HG03558 (cell line): ENCODE measurements around the gene SLC39A13.
"Not testable (repeated sequence)": the region's sequence is repeated elsewhere in the genome, so short reads cannot be mapped to it uniquely, and the experiment has no call there.

ENCODE experiments used
- ATAC-seq: cut with Tn5 transposase; IDR thresholded peaks from one replicate; pipeline ENCODE4 v1.9.1; 2021; ENCODE audit warnings: moderate number of reproducible peaks; ENCODE audit not compliant: unreplicated experiment; ENCODE audit errors: extremely low read depth

The SLC39A13 gene

DNA sequence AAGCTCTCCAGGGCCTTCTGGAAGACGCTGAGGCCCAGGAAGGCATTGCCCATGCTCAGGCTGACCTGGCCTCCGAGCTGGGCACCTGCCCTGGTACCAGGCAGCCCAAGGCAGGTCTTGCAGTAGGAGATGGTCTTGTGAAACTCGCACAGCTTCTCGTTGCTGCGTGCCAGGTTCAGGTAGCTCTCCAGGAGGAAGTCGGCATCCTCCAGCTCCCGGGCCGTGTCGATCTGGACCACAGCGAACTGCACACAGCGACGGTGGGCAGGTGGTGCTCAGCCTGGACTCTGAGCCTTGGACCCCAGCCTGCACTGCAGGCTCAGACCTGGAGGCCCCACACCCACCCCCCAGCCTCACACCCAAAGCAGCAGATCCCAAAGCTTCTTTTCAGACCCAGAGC is 39.5 kb downstream of the SLC39A13 start:
- ATAC-seq = no peak

DNA sequence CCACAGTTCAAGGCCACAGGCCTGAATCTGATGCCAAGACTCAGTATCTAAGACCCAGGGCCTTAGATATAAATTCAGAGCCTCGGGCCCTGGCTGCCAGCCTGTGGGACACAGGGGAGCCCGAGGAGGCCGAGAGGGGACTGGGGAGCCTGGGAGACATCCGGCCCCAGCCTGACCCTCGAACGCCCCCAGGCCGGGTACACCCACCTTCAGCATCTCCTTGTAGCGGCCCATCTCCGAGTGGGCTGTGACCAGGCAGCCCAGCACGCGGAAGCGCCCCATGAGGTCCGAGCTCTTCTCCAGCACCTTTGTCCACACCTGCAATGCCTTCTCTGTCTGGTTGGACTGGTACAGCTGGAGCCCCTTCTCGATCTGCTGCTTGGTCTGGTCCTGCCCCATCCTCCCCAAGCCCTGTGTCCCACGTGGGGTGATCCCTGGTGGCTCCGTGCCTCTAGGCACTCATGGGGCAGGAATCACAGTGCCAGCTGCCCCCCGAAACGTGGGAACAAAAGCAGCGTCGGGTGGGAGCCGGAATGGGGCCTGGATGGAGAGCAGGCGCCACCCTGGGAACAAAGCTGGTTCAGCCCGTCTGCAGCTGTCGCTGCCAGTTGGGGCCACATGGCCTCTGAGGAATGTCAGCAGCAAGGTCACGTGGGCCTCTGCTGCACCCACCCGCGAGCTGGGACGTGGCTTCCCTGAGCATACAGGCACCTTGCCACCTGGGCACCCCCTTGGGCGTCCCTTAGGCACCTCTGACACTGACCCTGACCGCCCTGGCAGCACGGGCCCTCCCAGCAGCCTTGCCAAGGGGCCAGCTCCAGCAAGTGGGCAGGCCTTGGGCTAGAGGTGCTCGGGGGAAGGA is 40.4 kb downstream of the SLC39A13 start, which contains the start of gene RAPSN:
Gene RAPSN, minus strand, starts transcription at position 571 of the 862 bp plus-strand sequence. Its CDS starts 172 bp downstream, at position 399.
- no peak for ATAC-seq

- no peak for ATAC-seq
Observed at GRCh38 chr11:47449541-47449940, 41.2 kb downstream of the SLC39A13 start.

- ATAC-seq = no peak
Observed at GRCh38 chr11:47451436-47451835, 43.0 kb downstream of the SLC39A13 start.

- ATAC-seq = no peak
Observed at GRCh38 chr11:47451990-47452389, 43.6 kb downstream of the SLC39A13 start.

DNA sequence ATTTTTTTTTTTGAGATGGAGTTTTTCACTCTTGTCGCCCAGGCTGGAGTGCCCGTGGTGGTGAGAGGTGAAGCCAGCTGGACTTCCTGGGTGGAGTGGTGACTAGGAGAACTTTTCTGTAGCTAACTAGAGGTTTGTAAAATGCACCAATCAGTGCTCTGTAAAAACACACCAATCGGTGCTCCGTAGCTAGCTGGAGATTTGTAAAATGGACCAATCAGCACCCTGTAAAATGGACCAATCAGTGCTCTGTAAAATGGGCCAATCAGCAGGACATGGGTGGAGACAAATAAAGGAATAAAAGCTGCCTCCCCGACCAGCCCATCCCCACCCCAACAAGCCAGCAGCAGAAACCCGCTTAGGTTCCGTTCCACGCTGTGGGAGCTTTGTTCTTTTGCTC is 45.0 kb downstream of the SLC39A13 start:
- no peak for ATAC-seq

- ATAC-seq = not testable (repeated sequence)
Observed at GRCh38 chr11:47454258-47454671, 45.9 kb downstream of the SLC39A13 start.

- ATAC-seq = no peak
Observed at GRCh38 chr11:47460571-47461235, 52.3 kb downstream of the SLC39A13 start.

GRCh38 chr11:47461876-47462275 is 53.5 kb downstream of the SLC39A13 start:
- ATAC-seq = no peak

DNA sequence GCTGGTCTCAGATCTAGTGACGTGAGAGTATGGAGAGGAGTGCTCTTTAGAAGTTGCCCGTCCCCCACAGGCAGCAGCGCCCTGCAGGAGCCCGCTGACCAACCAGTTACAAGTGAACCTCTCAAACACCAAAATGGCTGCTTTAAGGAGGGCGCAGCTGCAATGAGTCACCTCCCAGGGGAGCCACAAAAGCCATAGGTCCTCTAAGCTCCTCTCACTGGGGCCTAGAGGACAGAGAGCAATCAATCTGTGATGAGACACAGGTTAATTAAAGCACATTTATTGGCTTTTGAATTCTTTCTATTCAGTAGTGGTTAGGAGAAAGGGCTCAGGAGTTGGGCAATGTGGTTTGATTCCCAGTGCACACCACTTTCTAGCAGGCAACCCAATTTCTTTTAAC is 56.1 kb downstream of the SLC39A13 start:
- no peak for ATAC-seq
